Measurements from ENCODE around the gene KRT7.

KRT7 gene

GRCh38 chr12:52204931-52205505, 28.0 kb upstream of the KRT7 start:
- Histone ChIP-seq H3K4me3 (no peak overlapping the region), H3K27ac (no peak overlapping the region)
- TF ChIP-seq CTCF (IDR thresholded peaks at IDR 0.05) = no peak
- no peak for DNase-seq (ENCODE audit: low spot score)

- TF ChIP-seq CTCF (IDR thresholded peaks at IDR 0.05) = no peak
- H3K27ac ChIP-seq = no peak overlapping the region
- no peak for DNase-seq (ENCODE audit: low spot score)
- no peak overlapping the region for H3K4me3 ChIP-seq
Observed at GRCh38 chr12:52205612-52206303, 27.3 kb upstream of the KRT7 start.

GRCh38 chr12:52206304-52207040, 26.6 kb upstream of the KRT7 start:
- no peak for TF ChIP-seq CTCF (IDR thresholded peaks at IDR 0.05)
- no peak for DNase-seq (ENCODE audit: low spot score)
- H3K27ac ChIP-seq = no peak overlapping the region
- H3K4me3 ChIP-seq = no peak overlapping the region

- no peak overlapping the region for H3K27ac ChIP-seq
- no peak for DNase-seq (ENCODE audit: low spot score)
- no peak for TF ChIP-seq CTCF (IDR thresholded peaks at IDR 0.05)
- no peak overlapping the region for H3K4me3 ChIP-seq
Observed at GRCh38 chr12:52207106-52207505, 25.9 kb upstream of the KRT7 start.

- no peak for TF ChIP-seq CTCF (IDR thresholded peaks at IDR 0.05)
- DNase-seq (ENCODE audit: low spot score) = no peak
- H3K4me3 ChIP-seq = no peak overlapping the region
- no peak overlapping the region for H3K27ac ChIP-seq
Observed at GRCh38 chr12:52207895-52208294, 25.1 kb upstream of the KRT7 start.

- DNase-seq (ENCODE audit: low spot score) = no peak
- Histone ChIP-seq H3K27ac (no peak overlapping the region), H3K4me3 (no peak overlapping the region)
- TF ChIP-seq CTCF (IDR thresholded peaks at IDR 0.05) = no peak
Observed at GRCh38 chr12:52208424-52209165, 24.4 kb upstream of the KRT7 start.

Data from coronary artery (tissue), 2 donors.